HG03442 (cell line): Measurements from ENCODE around the gene GPR63.

ENCODE experiments used
- ATAC-seq: cut with Tn5 transposase; IDR thresholded peaks from one replicate; pipeline ENCODE4 v1.9.1; 2021; ENCODE audit warnings: mild to moderate bottlenecking, moderate library complexity; ENCODE audit not compliant: unreplicated experiment

The GPR63 gene

GRCh38 chr6:96762599-96762998 lies 74.7 kb downstream of the GPR63 start:
- ATAC-seq, result no peak

- no peak for ATAC-seq
These were observed 75.5 kb downstream of the GPR63 start for GRCh38 chr6:96761794-96762193.

DNA sequence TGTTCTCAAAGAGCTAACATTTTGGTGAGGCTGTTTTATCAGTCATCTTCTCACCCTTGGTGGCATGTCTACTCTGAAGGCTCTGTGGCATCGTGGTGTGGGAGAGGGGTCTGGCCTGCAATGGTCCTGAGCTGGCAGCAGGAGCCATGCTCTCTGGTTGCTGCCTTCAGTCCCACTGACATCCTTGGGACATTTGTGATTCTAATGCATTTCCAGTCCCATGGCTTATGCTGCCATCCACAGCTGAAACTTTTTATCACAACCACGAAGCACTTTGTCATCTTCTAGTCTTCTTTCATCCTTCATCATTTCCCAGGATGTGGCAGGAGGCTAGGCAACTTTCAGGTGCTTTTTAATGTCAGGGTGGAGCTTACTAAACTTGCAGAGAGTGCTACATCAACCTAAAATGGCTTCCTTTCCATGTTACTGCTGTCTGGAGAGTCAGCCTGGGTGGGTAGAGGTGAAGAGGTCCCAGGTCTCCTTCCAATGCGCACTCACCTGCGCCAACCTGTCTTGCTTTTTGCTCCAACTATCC lies 77.1 kb downstream of the GPR63 start:
- ATAC-seq, result no peak

DNA sequence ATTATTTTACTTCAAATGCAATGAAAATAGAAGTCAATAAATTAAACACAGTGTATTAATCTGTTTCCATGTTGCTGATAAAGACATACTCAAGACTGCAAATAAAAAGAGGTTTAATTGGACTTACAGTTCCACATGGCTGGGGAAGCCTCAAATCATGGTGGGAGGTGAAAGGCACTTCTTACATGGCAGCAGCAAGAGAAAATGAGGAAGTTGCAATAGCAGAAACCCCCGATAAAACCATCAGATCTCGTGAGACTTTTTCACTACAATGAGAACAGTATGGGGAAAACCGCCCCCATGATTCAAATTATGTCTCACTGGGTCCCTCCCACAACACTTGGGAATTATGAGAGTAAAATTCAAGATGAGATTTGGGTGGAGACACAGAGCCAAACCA lies 82.2 kb downstream of the GPR63 start:
- ATAC-seq, result no peak

GRCh38 chr6:96749891-96750290 lies 87.4 kb downstream of the GPR63 start:
- ATAC-seq, result no peak
